A673 (cell line): ENCODE measurements around the gene MT1F. TPM values are rescaled to one million over a fixed set of nuclear protein-coding genes. Genes with fewer than 3 reads are reported as not detected.

Experiments used
- BruUV-seq: library from RNA; stranded (reverse); fragments of 400-500 nt; replicated peaks from 2 replicates; lab custom pipeline; 2021; lab: Mats Ljungman, UMichigan
- CTCF ChIA-PET: fragments of 300-600 bp; sonication (Branson Sonifier 250); formaldehyde crosslinking; loops from one replicate; lab custom pipeline; 2022; ENCODE audit warnings: antibody characterized with exemption; lab: Charles Lee
- POLR2A ChIA-PET: fragments of 300-600 bp; sonication (Branson Sonifier 250); formaldehyde crosslinking; loops from one replicate; lab custom pipeline; 2022; ENCODE audit warnings: antibody characterized with exemption; ENCODE audit not compliant: low non-redundant PET; lab: Charles Lee
- DNase-seq: peaks from one replicate; pipeline ENCODE4 v3.0.0-alpha.2; 2015; ENCODE audit warnings: low spot score
- H3K27ac ChIP-seq: fragments of 200-600 bp; sonication (generic); 2 replicates; pipeline ENCODE4 v1.5.1; 2016; ENCODE audit warnings: mixed run types, low read depth, mild to moderate bottlenecking, mixed read lengths, antibody characterized with exemption, low read length; ENCODE audit not compliant: poor library complexity, severe bottlenecking
- H3K27me3 ChIP-seq: fragments of 200-600 bp; sonication (generic); replicated peaks from 2 replicates; pipeline ENCODE4 v1.6.1; 2017; ENCODE audit warnings: mixed run types, low read depth, mild to moderate bottlenecking, mixed read lengths, antibody characterized with exemption, low read length; ENCODE audit not compliant: insufficient read depth, poor library complexity
- H3K36me3 ChIP-seq: fragments of 200-600 bp; sonication (generic); 2 replicates; pipeline ENCODE4 v1.6.1; 2016; ENCODE audit warnings: mixed run types, mild to moderate bottlenecking, mixed read lengths, antibody characterized with exemption, low read length; ENCODE audit not compliant: insufficient read depth, poor library complexity, severe bottlenecking
- H3K4me1 ChIP-seq: fragments of 200-600 bp; sonication (generic); 2 replicates; pipeline ENCODE4 v1.6.1; 2017; ENCODE audit warnings: mixed run types, mild to moderate bottlenecking, mixed read lengths, antibody characterized with exemption, low read length; ENCODE audit not compliant: insufficient read depth, poor library complexity, severe bottlenecking
- H3K4me3 ChIP-seq: fragments of 200-600 bp; sonication (generic); 2 replicates; pipeline ENCODE4 v1.5.1; 2016; ENCODE audit warnings: low read depth, mixed run types, mild to moderate bottlenecking, mixed read lengths, low read length; ENCODE audit not compliant: poor library complexity, severe bottlenecking
- H3K9me3 ChIP-seq: fragments of 200-600 bp; sonication (generic); 2 replicates; pipeline ENCODE4 v1.6.1; 2016; ENCODE audit warnings: mixed run types, low read depth, mild to moderate bottlenecking, mixed read lengths, antibody characterized with exemption, low read length; ENCODE audit not compliant: poor library complexity, severe bottlenecking
- CTCF ChIP-seq: fragments of 300-800, 200-600 bp; sonication (generic); conservative IDR thresholded peaks from 2 replicates; pipeline ENCODE4 v1.5.1; 2017; ENCODE audit warnings: low read depth, mild to moderate bottlenecking, antibody characterized with exemption, low read length, moderate library complexity, mixed read lengths
- EZH2 ChIP-seq: fragments of 200-600 bp; sonication (generic); IDR thresholded peaks from 2 replicates; pipeline ENCODE4 v1.6.1; 2017; ENCODE audit warnings: borderline replicate concordance, low read depth, mild to moderate bottlenecking, mixed read lengths, antibody characterized with exemption, low read length; ENCODE audit not compliant: poor library complexity, severe bottlenecking
- intact Hi-C: fragments of 100-400 bp; cut with micrococcal nuclease; formaldehyde crosslinking; loops from one replicate; pipeline ENCODE4 v1.10.0; 2022; ENCODE audit not compliant: unreplicated experiment
- total RNA-seq: library from RNA; stranded (reverse); gene quantifications from 2 replicates; pipeline ENCODE4 v1.2.3, GENCODE V29; 2021

MT1F gene
- total RNA-seq, 1 experiment from 2014 or later, result 26.9 TPM

GRCh38 chr16:56645311-56645710 lies 12.4 kb upstream of the MT1F start:
- DNase-seq, result no peak
- peaks cover 21% of the 10 kb centered on the region for H3K27me3 ChIP-seq
- H3K27ac ChIP-seq, result no peak overlapping the region
- intact Hi-C loops, result no loop called here
- ChIA-PET POLR2A (no interaction called here), CTCF (no interaction called here)
- no peaks in the 10 kb centered on the region for H3K4me1 ChIP-seq
- BruUV-seq, result no TSS peak
- TF ChIP-seq EZH2, result no peak
- TF ChIP-seq CTCF, result no peak
- no peak overlapping the region for H3K4me3 ChIP-seq
- no peaks in the 10 kb centered on the region for H3K36me3 ChIP-seq
- no peaks in the 10 kb centered on the region for H3K9me3 ChIP-seq

- no TSS peak for BruUV-seq
- H3K4me3 ChIP-seq, result no peak overlapping the region
- H3K27ac ChIP-seq, result no peak overlapping the region
- H3K4me1 ChIP-seq, result no peaks in the 10 kb centered on the region
- no peaks in the 10 kb centered on the region for H3K9me3 ChIP-seq
- intact Hi-C loops, result no loop called here
- TF ChIP-seq EZH2 (no peak), CTCF (no peak)
- H3K27me3 ChIP-seq, result peaks cover 21% of the 10 kb centered on the region
- ChIA-PET CTCF (no interaction called here), POLR2A (no interaction called here)
- no peak for DNase-seq
- no peaks in the 10 kb centered on the region for H3K36me3 ChIP-seq
Measured at GRCh38 chr16:56645838-56646237, 11.9 kb upstream of the MT1F start.

- no peak for TF ChIP-seq CTCF
- no peak for TF ChIP-seq EZH2
- Histone ChIP-seq H3K27me3 (peaks cover 15% of the 10 kb centered on the region), H3K9me3 (no peaks in the 10 kb centered on the region), H3K4me1 (no peaks in the 10 kb centered on the region), H3K36me3 (no peaks in the 10 kb centered on the region), H3K4me3 (no peak overlapping the region), H3K27ac (no peak overlapping the region)
- ChIA-PET POLR2A (no interaction called here), CTCF (no interaction called here)
- BruUV-seq, result no TSS peak
- intact Hi-C loops, result no loop called here
- no peak for DNase-seq
Measured at GRCh38 chr16:56647641-56648431, 9.9 kb upstream of the MT1F start.
